HepG2 (cell line): Measurements from ENCODE around the gene RAC3. TPM values are rescaled to one million over a fixed set of nuclear protein-coding genes. Genes with fewer than 3 reads are reported as not detected.

Experiments used
- GFI1 ChIP-seq: sonication (generic); formaldehyde crosslinking; IDR thresholded peaks from 2 replicates; pipeline ENCODE4 v1.5.0; 2020; ENCODE audit warnings: missing genetic modification reagents, mild to moderate bottlenecking, borderline replicate concordance
- KLF16 ChIP-seq, 2 experiments: sonication (generic) in 1 of 2; formaldehyde crosslinking in 1 of 2; IDR thresholded peaks; 2 replicates each; pipeline versions ENCODE4 v1.6.1 to v1.8.0; 2016 to 2023; ENCODE audit warnings: missing genetic modification reagents in 2 of 2, missing compliant biosample characterization in 1 of 2
- MTF2 ChIP-seq: sonication (generic); formaldehyde crosslinking; IDR thresholded peaks from 2 replicates; pipeline ENCODE4 v1.5.0; 2020; ENCODE audit warnings: missing genetic modification reagents, borderline replicate concordance
- PRMT3 ChIP-seq: sonication (generic); formaldehyde crosslinking; IDR thresholded peaks from 2 replicates; pipeline ENCODE4 v1.8.1; 2022; ENCODE audit warnings: low read depth, mild to moderate bottlenecking, moderate library complexity, missing genetic modification reagents, borderline replicate concordance
- RBM22 ChIP-seq: fragments of 200-400 bp; formaldehyde crosslinking; optimal IDR thresholded peaks from 2 replicates; pipeline ENCODE3; 2017; ENCODE audit warnings: mild to moderate bottlenecking, low read length, moderate library complexity
- RXRB ChIP-seq: IDR thresholded peaks from 2 replicates; pipeline ENCODE4 v1.6.1; 2016; ENCODE audit warnings: borderline replicate concordance, missing genetic modification reagents, missing compliant biosample characterization
- SOX5 ChIP-seq: IDR thresholded peaks from 2 replicates; pipeline ENCODE4 v1.6.1; 2016; ENCODE audit warnings: borderline replicate concordance
- SOX6 ChIP-seq, 2 experiments: fragments of 450-650 bp in 1 of 2; sonication (generic) in 1 of 2; formaldehyde crosslinking in 1 of 2; IDR thresholded peaks; 2 replicates each; pipeline versions ENCODE4 v1.4.0 to v1.6.1; 2017 to 2020; ENCODE audit warnings: antibody characterized with exemption in 1 of 2, mild to moderate bottlenecking in 1 of 2, missing genetic modification reagents in 1 of 2
- TBP ChIP-seq: sonication (generic); formaldehyde crosslinking; IDR thresholded peaks from 2 replicates; pipeline ENCODE4 v1.5.0; 2020; ENCODE audit warnings: missing genetic modification reagents
- ZFP82 ChIP-seq: sonication (generic); formaldehyde crosslinking; IDR thresholded peaks from 2 replicates; pipeline ENCODE4 v1.5.1; 2020; ENCODE audit warnings: mild to moderate bottlenecking, missing genetic modification reagents, borderline replicate concordance
- polyA plus RNA-seq, 8 experiments: library from polyadenylated mRNA; depleted of rRNA in 3 of 8; stranded (reverse) in 7 of 8; unstranded in 1 of 8; fragments of >200 nt; fragmentation: Illumina TruSeq in 4 of 8; extraction: Trizol in 4 of 8; gene quantifications; 2 replicates each; pipeline versions ENCODE4 v1.2.1 to v1.2.3, GENCODE V29; 2011 to 2016; ENCODE audit warnings: low read depth in 4 of 8, missing spikeins in 1 of 8, mixed read lengths in 1 of 8; ENCODE audit not compliant: insufficient read depth in 1 of 8
- total RNA-seq, 5 experiments: library from RNA; depleted of rRNA; stranded (reverse); fragments of >200 nt; fragmentation: Illumina TruSeq; extraction: Trizol; gene quantifications; 2 replicates each; pipeline ENCODE4 v1.2.3, GENCODE V29; 2016; ENCODE audit warnings: low read depth in 1 of 5
- TF ChIP-seq, protein P1 (sequence below): sonication (generic); formaldehyde crosslinking; IDR thresholded peaks from 2 replicates; pipeline ENCODE4 v1.4.0; 2020; ENCODE audit warnings: mild to moderate bottlenecking, missing genetic modification reagents
- TF ChIP-seq, protein P2 (sequence below): sonication (generic); formaldehyde crosslinking; IDR thresholded peaks from 2 replicates; pipeline ENCODE4 v1.4.0; 2020; ENCODE audit warnings: missing genetic modification reagents
- TF ChIP-seq, protein P3 (sequence below): sonication (generic); formaldehyde crosslinking; IDR thresholded peaks from 2 replicates; pipeline ENCODE4 v1.4.0; 2020; ENCODE audit warnings: missing genetic modification reagents, borderline replicate concordance
- TF ChIP-seq, protein P4 (sequence below): IDR thresholded peaks from 2 replicates; pipeline ENCODE4 v1.6.1; 2016
- TF ChIP-seq, protein P5 (sequence below): sonication (generic); formaldehyde crosslinking; IDR thresholded peaks from 2 replicates; pipeline ENCODE4 v1.5.0; 2020; ENCODE audit warnings: mild to moderate bottlenecking, low read depth, missing genetic modification reagents, borderline replicate concordance

The RAC3 gene
- total and polyA plus RNA-seq, 2 of the 13 experiments (the other 11 are each of a cell fraction or from before 2014, with no cell fraction given), result 10.5 to 21.3 TPM

DNA sequence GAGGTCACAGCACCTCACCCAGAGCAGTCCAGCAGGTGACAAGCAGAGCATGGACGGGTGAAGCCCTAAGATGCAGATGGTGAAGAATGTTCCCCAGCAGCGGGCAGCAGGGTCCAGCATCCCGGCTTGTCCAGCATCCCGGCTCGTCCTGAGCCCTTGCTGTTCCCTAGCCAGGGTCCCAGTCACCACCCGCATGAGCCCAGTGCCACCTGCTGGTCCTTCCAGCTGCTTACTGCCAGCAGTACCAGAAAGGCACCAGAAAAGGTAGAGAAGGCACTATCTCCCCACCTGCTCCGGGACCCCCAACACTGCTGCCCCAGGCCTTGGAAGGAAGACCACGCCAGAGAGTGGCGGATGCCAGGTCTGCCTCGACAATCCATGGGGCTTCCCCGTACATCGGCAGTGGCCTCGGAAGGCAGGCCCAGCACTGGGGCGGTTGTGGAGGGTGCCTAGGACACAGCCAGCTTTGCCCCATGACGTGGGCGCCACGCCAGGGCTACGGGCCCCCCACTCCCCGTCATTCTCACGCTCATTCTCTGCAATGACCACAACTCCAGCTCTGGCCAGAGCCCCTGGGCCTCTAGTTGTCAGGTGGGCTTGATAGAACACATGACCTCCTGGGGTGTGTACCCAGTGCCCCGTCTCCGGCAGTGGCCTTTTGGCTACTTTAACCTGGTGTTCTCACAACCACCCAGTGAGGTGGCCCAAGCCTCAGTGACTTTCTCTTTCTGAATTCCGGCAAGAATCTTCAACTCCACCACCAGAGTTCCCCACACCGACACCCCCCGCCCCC is 10.2 kb upstream of the RAC3 start (continued):
- TF ChIP-seq, protein P1, sequence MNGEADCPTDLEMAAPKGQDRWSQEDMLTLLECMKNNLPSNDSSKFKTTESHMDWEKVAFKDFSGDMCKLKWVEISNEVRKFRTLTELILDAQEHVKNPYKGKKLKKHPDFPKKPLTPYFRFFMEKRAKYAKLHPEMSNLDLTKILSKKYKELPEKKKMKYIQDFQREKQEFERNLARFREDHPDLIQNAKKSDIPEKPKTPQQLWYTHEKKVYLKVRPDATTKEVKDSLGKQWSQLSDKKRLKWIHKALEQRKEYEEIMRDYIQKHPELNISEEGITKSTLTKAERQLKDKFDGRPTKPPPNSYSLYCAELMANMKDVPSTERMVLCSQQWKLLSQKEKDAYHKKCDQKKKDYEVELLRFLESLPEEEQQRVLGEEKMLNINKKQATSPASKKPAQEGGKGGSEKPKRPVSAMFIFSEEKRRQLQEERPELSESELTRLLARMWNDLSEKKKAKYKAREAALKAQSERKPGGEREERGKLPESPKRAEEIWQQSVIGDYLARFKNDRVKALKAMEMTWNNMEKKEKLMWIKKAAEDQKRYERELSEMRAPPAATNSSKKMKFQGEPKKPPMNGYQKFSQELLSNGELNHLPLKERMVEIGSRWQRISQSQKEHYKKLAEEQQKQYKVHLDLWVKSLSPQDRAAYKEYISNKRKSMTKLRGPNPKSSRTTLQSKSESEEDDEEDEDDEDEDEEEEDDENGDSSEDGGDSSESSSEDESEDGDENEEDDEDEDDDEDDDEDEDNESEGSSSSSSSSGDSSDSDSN (CRISPR knock-in tag), result peak; percentile 74
- TF ChIP-seq RXRB, result peak; percentile 65
- no peak; the same call in 1 of the 2 replicates for TF ChIP-seq TBP (CRISPR knock-in tag)
- TF ChIP-seq, protein P2, sequence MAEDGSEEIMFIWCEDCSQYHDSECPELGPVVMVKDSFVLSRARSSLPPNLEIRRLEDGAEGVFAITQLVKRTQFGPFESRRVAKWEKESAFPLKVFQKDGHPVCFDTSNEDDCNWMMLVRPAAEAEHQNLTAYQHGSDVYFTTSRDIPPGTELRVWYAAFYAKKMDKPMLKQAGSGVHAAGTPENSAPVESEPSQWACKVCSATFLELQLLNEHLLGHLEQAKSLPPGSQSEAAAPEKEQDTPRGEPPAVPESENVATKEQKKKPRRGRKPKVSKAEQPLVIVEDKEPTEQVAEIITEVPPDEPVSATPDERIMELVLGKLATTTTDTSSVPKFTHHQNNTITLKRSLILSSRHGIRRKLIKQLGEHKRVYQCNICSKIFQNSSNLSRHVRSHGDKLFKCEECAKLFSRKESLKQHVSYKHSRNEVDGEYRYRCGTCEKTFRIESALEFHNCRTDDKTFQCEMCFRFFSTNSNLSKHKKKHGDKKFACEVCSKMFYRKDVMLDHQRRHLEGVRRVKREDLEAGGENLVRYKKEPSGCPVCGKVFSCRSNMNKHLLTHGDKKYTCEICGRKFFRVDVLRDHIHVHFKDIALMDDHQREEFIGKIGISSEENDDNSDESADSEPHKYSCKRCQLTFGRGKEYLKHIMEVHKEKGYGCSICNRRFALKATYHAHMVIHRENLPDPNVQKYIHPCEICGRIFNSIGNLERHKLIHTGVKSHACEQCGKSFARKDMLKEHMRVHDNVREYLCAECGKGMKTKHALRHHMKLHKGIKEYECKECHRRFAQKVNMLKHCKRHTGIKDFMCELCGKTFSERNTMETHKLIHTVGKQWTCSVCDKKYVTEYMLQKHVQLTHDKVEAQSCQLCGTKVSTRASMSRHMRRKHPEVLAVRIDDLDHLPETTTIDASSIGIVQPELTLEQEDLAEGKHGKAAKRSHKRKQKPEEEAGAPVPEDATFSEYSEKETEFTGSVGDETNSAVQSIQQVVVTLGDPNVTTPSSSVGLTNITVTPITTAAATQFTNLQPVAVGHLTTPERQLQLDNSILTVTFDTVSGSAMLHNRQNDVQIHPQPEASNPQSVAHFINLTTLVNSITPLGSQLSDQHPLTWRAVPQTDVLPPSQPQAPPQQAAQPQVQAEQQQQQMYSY, result peak; percentile 59; the same call in 1 of the 2 replicates
- peak in 1 of 2 experiments; percentile 87; a peak in 2 of 4 replicates for TF ChIP-seq KLF16 (CRISPR knock-in tag; IDR thresholded peaks at IDR 0.05)
- TF ChIP-seq SOX6 (IDR thresholded peaks at IDR 0.05), result no peak
- peak; percentile 38; the same call in 1 of the 2 replicates for TF ChIP-seq SOX6 (CRISPR knock-in tag; IDR thresholded peaks at IDR 0.05)
- TF ChIP-seq, protein P3, sequence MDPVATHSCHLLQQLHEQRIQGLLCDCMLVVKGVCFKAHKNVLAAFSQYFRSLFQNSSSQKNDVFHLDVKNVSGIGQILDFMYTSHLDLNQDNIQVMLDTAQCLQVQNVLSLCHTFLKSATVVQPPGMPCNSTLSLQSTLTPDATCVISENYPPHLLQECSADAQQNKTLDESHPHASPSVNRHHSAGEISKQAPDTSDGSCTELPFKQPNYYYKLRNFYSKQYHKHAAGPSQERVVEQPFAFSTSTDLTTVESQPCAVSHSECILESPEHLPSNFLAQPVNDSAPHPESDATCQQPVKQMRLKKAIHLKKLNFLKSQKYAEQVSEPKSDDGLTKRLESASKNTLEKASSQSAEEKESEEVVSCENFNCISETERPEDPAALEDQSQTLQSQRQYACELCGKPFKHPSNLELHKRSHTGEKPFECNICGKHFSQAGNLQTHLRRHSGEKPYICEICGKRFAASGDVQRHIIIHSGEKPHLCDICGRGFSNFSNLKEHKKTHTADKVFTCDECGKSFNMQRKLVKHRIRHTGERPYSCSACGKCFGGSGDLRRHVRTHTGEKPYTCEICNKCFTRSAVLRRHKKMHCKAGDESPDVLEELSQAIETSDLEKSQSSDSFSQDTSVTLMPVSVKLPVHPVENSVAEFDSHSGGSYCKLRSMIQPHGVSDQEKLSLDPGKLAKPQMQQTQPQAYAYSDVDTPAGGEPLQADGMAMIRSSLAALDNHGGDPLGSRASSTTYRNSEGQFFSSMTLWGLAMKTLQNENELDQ (CRISPR knock-in tag), result peak; percentile 56; the same call in 1 of the 2 replicates
- TF ChIP-seq RBM22, result peak; percentile 78
- TF ChIP-seq MTF2, result peak; percentile 28; the same call in 1 of the 2 replicates
- TF ChIP-seq PRMT3 (CRISPR knock-in tag), result 0 out of 2 replicates have a peak, but pooled peaks have one; percentile 31
- TF ChIP-seq, protein P4, sequence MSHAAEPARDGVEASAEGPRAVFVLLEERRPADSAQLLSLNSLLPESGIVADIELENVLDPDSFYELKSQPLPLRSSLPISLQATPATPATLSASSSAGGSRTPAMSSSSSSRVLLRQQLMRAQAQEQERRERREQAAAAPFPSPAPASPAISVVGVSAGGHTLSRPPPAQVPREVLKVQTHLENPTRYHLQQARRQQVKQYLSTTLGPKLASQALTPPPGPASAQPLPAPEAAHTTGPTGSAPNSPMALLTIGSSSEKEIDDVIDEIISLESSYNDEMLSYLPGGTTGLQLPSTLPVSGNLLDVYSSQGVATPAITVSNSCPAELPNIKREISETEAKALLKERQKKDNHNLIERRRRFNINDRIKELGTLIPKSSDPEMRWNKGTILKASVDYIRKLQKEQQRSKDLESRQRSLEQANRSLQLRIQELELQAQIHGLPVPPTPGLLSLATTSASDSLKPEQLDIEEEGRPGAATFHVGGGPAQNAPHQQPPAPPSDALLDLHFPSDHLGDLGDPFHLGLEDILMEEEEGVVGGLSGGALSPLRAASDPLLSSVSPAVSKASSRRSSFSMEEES (CRISPR knock-in tag), result 0 out of 2 replicates have a peak, but pooled peaks have one; percentile 55
- no peak for TF ChIP-seq ZFP82 (CRISPR knock-in tag)
- TF ChIP-seq, protein P5, sequence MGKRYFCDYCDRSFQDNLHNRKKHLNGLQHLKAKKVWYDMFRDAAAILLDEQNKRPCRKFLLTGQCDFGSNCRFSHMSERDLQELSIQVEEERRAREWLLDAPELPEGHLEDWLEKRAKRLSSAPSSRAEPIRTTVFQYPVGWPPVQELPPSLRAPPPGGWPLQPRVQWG (CRISPR knock-in tag), result no peak
- peak; percentile 22; the same call in 1 of the 2 replicates for TF ChIP-seq GFI1 (CRISPR knock-in tag)
- TF ChIP-seq SOX5 (CRISPR knock-in tag), result peak; percentile 12; the same call in 1 of the 2 replicates
